NCI-H2029 (cell line): ENCODE results near the gene CACNA1I.

Source experiments
- DNase-seq: peaks from one replicate; lab custom pipeline; 2025; lab: John Stamatoyannopoulos, UW

The CACNA1I gene

DNA sequence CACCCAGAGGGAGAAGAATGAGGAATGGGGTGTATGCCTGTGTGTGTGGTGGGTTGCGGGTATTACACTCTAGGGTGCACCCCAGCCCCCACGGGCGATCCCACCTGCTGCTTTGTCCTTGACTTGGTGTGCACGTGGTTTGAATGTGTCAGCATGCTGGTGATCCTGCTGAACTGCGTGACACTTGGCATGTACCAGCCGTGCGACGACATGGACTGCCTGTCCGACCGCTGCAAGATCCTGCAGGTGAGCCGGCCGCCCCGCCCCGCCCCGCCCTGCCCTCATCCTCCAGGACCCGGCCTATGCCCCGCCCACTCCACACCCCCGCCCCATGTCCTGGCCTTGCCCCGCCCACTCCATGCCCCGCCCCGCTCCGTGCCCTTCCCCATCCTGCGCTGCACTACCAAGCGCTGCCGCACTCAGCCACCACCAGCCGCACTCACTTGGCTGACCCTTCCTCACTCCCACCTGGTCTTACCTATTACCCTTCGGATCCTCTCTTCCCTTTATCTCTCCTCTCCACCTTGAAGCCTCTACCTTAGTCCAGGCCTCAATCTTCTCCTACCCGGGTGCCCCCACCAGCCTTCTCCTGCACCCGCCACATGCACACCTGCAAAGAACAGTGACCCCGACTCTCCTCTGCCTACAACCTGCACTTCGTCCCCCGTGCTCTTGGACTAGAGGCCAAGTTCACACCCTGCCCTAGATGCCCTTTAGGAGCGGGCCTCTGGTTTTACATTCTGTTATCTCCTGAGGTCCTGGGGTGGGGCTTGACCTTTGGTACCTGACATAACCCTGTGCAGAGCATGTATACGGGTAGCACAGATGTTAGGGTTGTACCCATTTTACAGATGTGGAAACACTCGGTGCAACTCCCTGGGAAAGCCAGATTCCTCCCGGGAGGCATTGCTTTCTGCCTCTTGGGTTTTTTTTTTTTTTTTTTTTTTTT lies 27.7 kb downstream of the CACNA1I start:
- DNase-seq, result peak; percentile 74

DNA sequence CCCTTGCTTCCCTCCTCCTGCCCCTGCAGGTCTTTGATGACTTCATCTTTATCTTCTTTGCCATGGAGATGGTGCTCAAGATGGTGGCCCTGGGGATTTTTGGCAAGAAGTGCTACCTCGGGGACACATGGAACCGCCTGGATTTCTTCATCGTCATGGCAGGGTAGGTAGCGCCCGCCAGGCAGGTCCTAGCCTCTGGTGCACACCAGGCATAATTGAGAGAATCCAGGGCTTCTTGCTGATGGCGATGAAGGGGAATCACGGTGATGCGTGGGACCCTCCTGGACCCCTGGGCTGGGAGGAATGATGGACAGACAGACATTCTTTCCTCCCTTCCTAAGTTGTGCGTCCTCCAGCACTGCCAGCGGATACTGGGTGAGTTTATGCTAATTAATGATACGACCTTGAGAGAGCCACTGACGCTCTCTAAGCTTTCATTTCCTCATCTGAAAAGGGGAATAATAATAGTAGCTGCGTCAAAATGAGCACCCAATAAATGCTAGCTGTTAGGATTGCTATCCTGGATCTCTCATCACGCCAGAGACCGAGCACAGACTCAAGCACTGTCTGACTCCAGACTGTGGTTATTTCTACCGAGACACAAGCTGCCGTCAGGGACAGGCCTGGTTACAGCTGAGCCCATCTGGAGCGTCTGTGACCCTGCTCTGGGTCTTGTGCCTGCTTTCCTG lies 30.1 kb downstream of the CACNA1I start:
- DNase-seq, result no peak

DNA sequence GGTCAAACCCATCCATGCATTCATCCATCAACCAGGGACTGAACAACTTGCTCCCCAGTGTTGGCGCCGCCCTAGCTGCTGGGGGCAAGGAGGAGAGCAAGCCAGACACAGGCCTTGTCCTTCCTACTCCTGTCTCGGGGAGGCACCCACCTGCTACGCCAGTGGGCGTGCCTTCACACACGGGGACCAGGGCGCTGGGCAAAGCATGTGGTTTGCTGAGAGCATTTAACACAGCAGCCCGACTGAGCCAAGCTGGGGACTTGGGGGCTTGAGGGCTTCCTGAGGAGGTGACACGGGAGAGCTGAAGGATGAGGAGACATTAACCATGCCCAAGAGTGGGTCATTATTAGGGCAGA lies 30.6 kb downstream of the CACNA1I start:
- DNase-seq, result no peak

DNA sequence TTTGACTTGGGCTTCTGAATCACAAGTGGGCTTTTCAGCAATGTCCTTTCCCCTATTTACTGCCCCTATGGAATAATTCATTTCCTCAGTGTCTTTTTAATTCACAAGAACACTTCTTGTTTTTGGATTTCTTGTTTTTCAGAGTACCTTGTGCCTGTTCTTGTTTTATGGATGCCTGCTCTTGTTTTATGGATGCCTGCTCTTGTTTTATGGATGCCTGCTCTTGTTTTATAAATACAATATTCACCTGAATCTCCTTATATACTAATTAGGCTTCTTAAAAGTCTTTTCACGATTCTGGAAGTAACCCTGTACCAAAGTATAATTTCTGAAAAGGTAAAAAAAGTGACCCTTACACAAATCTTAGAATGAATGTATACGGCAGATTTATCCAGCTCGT lies 32.8 kb downstream of the CACNA1I start:
- DNase-seq, result no peak

DNA sequence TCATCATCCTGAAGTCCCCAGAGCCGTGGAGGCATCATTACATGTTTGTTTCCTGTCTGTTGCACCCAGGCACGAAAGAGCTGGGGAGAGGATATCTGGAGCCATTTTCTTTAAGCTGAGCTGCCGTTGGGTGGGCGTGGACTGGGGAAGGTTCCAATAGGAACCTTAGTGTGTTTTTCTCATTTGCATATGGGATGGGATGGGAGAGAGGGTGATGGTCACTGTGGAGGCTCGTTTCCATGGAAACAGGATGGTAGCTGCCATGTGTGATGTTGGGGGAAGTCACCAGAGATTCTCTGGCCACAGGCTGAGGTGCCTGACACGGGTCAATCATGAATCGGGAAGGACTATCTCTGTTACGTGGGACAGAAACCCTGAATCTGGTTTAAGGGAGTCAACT lies 39.7 kb downstream of the CACNA1I start:
- DNase-seq, result no peak

DNA sequence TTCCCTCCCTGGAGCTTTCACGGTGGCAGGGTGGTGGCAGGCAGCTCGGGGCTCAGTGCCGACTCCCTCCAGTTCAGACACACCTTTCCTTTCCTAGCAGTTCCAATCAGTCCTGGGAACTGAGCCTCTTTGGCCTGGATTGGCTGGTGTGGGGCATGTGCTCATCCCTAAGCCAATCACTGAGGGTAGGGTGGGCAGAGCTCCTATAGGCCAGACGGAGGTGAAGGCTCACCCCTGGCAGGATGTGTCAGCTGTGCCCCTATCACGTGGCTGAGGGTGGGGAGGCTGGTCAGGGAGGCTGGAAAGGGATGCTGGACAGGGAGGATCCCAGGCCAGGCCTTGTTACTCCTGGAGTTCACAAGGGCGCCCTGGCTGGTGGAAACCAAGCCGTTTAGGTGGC lies 40.2 kb downstream of the CACNA1I start:
- no peak for DNase-seq

DNA sequence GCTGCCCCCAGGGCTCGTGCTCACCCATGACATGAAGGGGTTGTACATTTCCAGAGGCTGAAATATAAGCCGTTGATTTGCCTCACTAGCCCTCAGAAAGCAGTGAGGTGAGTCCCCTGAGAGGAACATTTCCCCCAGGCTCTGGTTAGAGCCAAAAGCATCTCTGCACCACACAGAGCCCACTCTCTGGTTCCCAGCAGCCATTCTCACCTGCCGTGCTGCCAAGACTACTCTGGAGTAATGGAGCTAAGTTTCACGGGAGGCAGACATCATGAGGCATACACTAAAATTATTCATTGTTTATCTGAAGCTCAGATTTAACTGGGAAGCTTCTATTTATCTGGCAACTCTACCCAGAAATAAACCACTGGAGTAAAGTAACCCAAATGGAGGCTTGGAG lies 40.8 kb downstream of the CACNA1I start:
- no peak for DNase-seq

DNA sequence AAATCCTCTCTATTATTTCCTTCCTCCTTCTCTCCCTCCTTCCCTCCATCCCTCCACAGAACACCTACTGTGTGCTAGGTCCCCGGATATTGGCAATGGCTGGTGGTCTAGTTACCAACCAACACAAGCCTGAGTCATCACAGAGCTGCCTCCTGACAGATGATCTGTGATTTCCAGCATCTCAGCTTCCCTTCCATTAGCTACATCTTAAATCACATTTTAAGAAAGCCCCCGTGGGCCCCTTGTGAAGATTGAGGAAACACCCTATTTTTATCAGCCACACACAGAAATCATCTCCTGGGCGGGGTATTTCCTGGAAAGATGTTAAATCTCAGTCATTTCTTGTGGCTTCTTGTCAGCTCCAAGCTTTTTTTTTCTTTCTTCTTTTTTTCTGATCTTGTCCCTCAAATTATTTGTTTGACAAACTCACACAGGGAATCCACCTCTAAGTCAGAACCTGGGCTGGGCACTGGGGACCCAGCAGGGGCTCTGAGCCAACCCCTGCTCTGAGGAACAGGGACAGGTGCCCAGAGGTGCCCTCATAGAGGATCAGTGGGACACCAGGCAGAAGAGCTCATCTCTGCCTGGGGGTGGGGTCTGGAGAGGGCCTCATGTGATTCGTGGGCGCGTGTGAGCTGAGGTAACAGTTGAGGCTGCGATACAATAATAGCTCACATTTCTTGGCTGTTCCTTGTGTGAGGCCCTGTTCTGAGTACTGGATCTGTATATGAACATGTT lies 42.4 kb downstream of the CACNA1I start:
- DNase-seq, result no peak

DNA sequence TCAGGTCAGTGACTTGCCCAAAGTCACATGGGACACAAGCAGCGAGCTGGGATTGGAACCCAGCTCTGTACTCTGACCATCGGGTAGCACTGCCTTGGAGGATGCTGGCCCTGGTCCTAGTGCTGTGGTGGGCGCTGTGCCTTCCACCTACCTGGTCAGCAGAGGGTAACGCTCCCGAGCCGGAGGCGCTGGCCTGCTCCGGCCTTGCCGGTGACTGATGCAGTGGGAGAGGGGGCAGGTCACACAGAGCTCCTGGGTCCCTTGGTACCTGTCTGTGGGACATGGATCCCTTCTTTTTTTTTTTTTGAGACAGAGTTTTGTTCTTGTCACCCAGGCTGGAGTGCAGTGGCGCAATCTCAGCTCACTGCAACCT lies 43.0 kb downstream of the CACNA1I start:
- DNase-seq, result no peak

DNA sequence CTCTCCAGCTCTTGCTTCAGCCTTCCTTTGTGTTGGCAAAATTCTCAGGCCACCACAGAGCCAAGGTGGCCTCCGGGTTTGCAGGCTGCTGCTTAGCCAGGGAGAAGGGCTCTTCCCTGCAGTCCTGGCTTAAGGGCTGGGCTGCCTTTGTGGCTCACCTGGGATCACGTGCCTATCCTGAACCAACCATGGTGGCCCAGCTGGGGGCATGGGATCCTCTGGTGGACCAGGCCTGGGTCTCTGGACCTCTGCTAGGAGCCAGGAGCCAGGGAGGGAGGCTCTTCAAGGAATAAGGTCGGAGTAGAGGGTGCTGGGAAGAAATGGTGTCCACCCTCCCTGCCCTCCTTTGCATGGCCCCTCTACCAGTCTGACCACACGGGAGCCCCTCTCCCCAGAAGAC lies 43.9 kb downstream of the CACNA1I start:
- DNase-seq, result no peak

DNA sequence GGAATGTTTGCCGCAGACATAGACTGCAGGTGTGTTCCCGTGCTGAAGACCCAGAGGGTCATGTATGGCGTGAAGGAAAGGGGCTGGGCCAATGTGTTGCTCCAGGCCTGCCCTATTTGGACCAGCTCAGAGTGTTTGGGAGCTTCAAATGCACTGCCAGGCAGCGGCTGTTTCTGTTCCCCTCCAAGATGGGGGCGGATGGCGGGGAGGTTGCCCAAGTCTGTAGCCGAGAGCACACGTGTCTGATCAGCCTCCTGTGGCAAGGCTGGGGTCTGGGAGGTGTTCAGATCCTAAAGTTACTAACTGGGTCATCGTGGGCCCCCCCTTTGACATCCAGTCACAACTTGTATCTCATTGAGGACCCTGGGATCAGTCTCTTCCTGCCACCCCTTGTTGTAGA lies 45.5 kb downstream of the CACNA1I start:
- no peak for DNase-seq

DNA sequence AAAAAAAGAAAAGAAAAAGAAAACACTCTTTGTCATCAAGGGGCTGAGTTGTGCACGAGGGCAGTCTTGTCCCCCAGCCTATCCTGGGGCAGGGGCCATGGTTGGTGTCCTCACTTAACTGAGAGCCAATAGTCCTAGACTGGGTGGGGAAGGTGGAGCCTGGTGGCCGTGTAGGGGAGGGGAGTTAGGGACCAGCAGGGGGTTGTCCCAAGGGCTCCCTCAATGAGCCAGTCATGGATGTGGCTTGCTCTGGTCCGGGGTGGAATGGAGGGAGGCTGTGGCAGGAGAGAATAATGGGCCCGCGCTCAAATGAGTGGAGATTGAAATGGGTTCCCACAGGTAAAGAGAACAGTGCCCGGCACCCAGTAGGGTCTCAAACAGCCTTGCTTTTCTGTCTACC lies 46.2 kb downstream of the CACNA1I start:
- no peak for DNase-seq

DNA sequence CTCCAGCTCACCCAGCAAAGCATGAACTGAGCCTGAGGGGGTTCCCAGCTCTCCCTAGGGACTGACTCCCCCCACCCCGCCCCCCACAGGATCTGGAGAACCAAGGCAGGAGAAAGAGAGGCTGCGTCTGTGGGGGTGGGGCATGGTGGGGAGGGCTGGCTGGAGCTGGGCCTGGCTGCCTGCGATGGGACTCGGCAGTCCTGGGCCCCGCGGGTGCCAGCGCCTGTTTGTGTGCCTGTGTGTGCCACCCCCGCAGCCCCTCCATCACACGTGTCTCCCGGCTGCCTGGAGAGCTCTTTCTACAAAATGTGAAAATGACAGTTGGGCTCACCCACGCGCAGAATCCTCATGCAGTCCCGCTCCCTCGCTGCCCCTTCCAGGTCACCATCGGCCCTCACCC lies 46.8 kb downstream of the CACNA1I start:
- no peak for DNase-seq

DNA sequence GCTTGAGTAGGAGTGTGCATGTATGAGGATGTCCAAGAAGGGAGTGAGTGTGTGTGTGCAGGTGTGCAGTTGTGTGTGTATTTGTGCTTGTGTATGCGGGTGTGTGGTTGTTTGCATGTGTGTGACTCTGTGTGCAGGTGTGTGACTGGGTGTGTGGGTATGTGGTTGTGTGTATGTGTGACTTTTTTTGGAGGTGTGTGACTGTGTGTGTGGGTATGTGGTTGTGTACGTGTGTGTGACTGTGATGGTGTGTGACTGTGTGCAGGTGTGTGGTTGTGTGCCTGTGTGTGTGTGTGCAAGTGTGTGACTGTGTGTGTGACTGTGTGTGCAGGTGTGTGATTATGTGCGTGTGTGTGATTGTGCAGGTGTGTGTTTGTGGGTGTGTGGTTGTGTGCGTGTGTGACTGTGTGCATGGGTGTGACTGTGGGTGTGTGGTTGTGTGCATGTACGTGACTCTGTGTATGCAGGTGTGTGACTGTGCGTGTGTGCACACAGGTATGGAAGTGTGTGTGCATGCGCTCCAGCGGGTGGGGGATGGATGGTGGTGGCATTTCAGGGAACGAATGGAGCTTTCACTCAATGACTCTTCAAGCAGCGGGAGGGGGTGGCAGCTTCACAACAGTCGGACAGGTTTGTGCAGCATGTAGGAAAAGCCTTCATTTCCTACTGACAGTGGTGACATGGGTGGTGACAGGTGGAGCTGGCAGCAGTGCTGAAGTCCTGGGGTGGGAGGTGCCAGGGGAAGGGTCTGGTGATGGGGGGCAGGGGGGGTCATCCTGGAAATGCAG lies 47.6 kb downstream of the CACNA1I start:
- no peak for DNase-seq

DNA sequence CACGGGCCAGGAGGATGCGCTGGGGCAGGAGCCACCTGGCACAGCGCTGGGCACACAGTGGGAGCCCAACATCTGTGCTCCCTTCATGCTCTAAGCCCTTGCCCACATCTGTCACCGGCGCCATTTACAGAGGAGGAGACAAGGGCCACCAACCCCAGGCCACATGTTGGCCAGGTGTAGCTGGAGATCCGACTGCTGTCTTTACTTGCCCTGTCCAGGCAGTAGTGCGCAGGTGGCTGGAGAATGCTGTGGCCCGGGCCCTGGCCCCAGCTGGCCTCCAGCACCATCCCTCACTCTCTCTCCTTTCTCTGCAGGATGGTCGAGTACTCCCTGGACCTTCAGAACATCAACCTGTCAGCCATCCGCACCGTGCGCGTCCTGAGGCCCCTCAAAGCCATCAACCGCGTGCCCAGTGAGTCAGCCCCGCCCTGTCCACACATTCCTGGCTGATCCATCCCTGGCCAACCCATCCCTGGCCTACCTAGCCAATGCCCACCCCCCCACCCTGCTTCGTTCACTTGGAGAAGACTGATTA lies 48.5 kb downstream of the CACNA1I start:
- no peak for DNase-seq

DNA sequence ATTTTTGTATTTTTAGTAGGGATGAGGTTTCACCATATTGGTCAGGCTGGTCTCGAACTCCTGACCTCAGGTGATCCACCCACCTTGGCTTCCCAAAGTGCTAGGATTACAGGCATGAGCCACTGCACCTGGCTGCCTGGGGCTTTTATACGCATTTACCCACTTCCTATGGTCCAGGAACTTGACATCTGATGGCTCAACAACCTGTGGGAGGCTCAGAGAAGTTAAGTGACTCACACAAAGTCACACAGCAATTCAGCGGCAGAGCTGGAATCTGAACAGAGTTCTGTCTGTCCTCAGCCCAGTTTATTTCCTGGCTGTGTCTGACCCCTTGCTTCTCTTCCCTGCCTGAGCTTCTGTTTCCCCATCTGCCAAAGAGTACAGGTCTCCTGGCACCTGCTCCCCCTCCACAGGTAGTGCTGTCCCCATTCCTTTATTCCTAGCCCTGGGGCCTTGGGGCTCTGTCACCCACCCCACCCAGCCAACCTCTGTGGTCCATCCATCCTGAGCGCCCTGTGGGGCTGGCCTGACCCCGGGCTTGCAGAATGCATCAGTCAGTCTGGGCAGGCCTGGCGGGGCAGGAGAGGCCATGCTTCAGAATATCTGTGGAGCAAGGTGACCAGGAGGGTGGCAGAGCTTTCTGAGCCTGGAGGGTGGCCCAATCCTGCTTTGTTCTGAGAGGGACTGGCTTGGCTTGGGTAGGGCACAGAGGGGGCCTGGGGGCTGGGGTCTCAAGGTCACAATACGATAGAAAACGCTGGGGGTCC lies 50.6 kb downstream of the CACNA1I start:
- no peak for DNase-seq

DNA sequence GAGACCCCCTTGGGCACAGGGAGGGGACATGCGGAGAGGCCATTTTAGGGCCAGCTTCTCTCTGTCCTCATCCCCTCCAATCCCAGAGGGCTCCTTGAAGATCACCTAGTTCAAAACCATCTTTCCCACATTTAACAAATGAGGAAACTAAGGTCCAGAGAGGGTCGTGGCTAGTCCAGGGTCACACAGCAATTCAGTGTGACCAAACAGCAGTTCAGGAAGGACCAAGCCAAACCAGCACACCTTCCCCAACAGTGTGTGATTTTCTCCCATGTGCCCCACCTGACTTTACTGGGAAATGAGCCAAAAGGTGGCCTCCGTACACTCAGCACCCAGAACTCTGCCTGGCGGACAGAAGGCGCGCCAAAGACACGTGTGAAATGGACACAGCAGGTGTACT lies 51.3 kb downstream of the CACNA1I start:
- no peak for DNase-seq

DNA sequence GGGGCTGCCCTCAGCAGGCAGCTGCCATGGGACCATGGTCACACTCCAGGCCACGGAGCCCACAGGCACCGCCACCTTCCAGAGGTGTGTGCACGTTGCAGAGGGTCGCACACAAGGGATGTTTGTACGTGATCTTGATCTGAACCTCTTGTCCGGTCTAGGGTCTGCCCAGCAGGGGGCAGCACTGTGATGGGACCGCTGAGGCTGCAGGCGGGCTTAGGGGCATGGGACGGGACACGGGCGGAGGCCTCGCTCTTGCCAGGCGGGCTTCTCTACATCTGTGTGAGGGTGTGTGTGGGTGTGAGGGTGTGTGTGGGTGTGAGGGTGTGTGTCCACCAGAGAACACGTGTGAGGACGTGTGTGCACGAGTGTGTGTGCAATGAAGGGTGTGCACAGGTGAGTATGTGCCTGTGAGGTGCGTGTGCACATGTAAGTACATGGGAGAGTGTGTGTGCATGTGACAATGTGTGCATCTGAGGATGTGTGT lies 52.4 kb downstream of the CACNA1I start:
- DNase-seq, result no peak

DNA sequence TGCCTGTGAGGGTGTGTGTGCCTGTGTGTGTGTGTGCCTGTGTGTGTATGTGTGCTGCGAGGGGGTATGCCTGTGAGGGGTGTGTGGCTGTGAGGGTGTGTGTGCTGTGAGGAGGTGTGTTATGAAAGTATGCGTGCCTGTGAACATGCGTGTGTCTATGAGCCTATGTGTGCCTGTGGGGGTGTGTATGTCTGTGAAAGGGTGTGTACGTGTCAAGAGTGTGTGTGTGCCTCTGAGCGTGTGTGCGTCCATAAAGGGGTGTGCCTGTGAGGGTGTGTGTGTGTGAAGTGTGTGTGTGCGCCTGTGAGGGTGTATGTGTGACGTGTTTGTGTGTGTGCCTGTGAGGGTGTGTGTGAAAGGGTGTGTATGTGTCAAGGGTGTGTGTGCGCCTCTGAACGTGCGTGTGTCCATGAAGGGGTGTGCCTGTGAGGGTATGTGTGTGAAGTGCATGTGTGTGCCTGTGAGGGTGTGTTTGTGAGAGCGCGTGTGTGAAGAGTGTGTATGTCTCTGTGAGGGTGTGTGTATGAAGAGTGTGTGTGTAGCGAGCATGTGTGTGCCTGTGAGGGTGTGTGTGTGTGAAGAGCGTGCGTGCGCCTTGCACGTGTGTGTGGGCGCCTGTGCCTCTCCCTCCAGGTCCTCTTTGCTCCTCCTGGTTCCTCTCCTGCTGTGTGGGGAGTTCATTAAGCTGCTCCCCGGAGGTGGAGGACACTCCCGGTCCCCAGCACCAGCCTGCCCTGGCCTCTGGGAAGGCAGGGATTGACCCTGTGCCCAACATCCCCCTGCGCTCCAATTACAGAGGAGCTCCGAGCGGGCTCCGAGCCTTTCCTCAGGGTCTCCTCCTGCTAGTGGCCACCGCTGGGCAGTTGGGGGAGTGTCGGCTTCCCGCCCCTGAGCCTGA lies 53.3 kb downstream of the CACNA1I start:
- DNase-seq, result no peak

DNA sequence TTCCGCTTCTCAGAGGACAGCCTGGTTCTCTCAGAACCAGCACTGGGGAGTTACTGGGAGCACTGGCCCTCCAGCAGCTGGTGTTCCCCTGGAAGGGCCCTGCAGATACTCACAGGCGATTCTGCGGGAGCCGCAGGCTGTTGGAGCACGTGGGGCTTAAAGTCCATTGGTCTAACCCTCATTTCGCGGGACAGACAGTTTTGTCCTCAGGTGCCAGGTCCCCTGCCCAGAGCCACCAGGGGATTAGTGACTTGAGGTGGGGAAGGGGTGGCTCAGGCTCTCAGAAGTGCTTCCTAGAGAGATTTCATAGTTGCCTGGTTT lies 53.9 kb downstream of the CACNA1I start:
- DNase-seq, result no peak
